SK-N-SH treated with all-trans-retinoic acid at 6 μM for 48 hours (cell line): ENCODE measurements around the gene CCR9.

Experiments
- ATAC-seq: fragments of 200-7000 bp; cut with Tn5 transposase; 3 replicates; pipeline ENCODE4 v1.9.1; 2020; ENCODE audit warnings: mild to moderate bottlenecking, moderate library complexity
- ARNTL ChIP-seq: fragments of 450-650 bp; formaldehyde crosslinking; IDR thresholded peaks from 2 replicates; pipeline ENCODE4 v1.5.0; 2020; ENCODE audit warnings: low read depth, mild to moderate bottlenecking, moderate library complexity, borderline replicate concordance
- CSDC2 ChIP-seq: fragments of 250-450 bp; sonication (Bioruptor Pico); IDR thresholded peaks from 2 replicates; pipeline ENCODE4 v1.5.0; 2020; ENCODE audit warnings: mild to moderate bottlenecking, moderate library complexity
- GLIS3 ChIP-seq: fragments of 250-450 bp; sonication (Bioruptor Pico); IDR thresholded peaks from 2 replicates; pipeline ENCODE4 v1.5.0; 2020; ENCODE audit warnings: mild to moderate bottlenecking, moderate library complexity
- ISL1 ChIP-seq: fragments of 250-450 bp; sonication (Bioruptor Pico); IDR thresholded peaks from 2 replicates; pipeline ENCODE4 v2.1.2; 2022; ENCODE audit warnings: mild to moderate bottlenecking, moderate library complexity
- OSR1 ChIP-seq: fragments of 250-450 bp; sonication (Bioruptor Pico); IDR thresholded peaks from 2 replicates; pipeline ENCODE4 v1.8.0; 2022; ENCODE audit warnings: moderate library complexity, mild to moderate bottlenecking, inconsistent platforms
- PPARA ChIP-seq: fragments of 250-450 bp; sonication (Bioruptor Pico); IDR thresholded peaks from 2 replicates; pipeline ENCODE4 v1.5.0; 2020; ENCODE audit warnings: mild to moderate bottlenecking, borderline replicate concordance
- RARB ChIP-seq: fragments of 250-450 bp; sonication (Bioruptor Pico); IDR thresholded peaks from 2 replicates; pipeline ENCODE4 v1.8.0; 2021; ENCODE audit warnings: mild to moderate bottlenecking, moderate library complexity
- SNAI2 ChIP-seq: fragments of 250-450 bp; sonication (Bioruptor Pico); IDR thresholded peaks from 2 replicates; pipeline ENCODE4 v1.5.0; 2020; ENCODE audit warnings: mild to moderate bottlenecking, moderate library complexity
- TCF4 ChIP-seq: fragments of 250-450 bp; sonication (Bioruptor Pico); IDR thresholded peaks from 2 replicates; pipeline ENCODE4 v1.8.0; 2021; ENCODE audit warnings: mild to moderate bottlenecking, moderate library complexity, borderline replicate concordance
- TOX ChIP-seq: fragments of 250-450 bp; sonication (Bioruptor Pico); IDR thresholded peaks from 2 replicates; pipeline ENCODE4 v1.8.0; 2021; ENCODE audit warnings: mild to moderate bottlenecking, moderate library complexity, borderline replicate concordance
- ZC3H10 ChIP-seq: fragments of 250-450 bp; sonication (Bioruptor Pico); IDR thresholded peaks from 2 replicates; pipeline ENCODE4 v1.5.1; 2021; ENCODE audit warnings: mild to moderate bottlenecking, moderate library complexity
- ZFP3 ChIP-seq: fragments of 250-450 bp; sonication (Bioruptor Pico); IDR thresholded peaks from 2 replicates; pipeline ENCODE4 v1.5.0; 2020; ENCODE audit warnings: mild to moderate bottlenecking, moderate library complexity
- ZNF565 ChIP-seq: fragments of 450-650 bp; formaldehyde crosslinking; conservative IDR thresholded peaks from 2 replicates; pipeline ENCODE4 v1.5.0; 2020; ENCODE audit warnings: low read depth, mild to moderate bottlenecking, moderate library complexity
- ZNF70 ChIP-seq: fragments of 450-650 bp; formaldehyde crosslinking; IDR thresholded peaks from 2 replicates; pipeline ENCODE4 v1.5.0; 2020; ENCODE audit warnings: mild to moderate bottlenecking, moderate library complexity
- ZNF8 ChIP-seq: fragments of 450-650 bp; formaldehyde crosslinking; IDR thresholded peaks from 2 replicates; pipeline ENCODE4 v1.5.0; 2020; ENCODE audit warnings: mild to moderate bottlenecking, moderate library complexity
- TF ChIP-seq, protein P1 (sequence below): fragments of 250-450 bp; sonication (Bioruptor Pico); IDR thresholded peaks from 2 replicates; pipeline ENCODE4 v1.8.0; 2021; ENCODE audit warnings: low read depth, mild to moderate bottlenecking, moderate library complexity, borderline replicate concordance
- TF ChIP-seq, protein P2 (sequence below): fragments of 250-450 bp; sonication (Bioruptor Pico); IDR thresholded peaks from 2 replicates; pipeline ENCODE4 v1.8.0; 2020; ENCODE audit warnings: mild to moderate bottlenecking, moderate library complexity, borderline replicate concordance
- TF ChIP-seq, protein P3 (sequence below): fragments of 250-450 bp; sonication (Bioruptor Pico); IDR thresholded peaks from 2 replicates; pipeline ENCODE4 v1.5.1; 2020; ENCODE audit warnings: low read depth, mild to moderate bottlenecking, moderate library complexity
- TF ChIP-seq, protein P4 (sequence below): fragments of 250-450 bp; sonication (Bioruptor Pico); IDR thresholded peaks from 2 replicates; pipeline ENCODE4 v1.5.0; 2020; ENCODE audit warnings: mild to moderate bottlenecking, moderate library complexity

CCR9 gene

DNA sequence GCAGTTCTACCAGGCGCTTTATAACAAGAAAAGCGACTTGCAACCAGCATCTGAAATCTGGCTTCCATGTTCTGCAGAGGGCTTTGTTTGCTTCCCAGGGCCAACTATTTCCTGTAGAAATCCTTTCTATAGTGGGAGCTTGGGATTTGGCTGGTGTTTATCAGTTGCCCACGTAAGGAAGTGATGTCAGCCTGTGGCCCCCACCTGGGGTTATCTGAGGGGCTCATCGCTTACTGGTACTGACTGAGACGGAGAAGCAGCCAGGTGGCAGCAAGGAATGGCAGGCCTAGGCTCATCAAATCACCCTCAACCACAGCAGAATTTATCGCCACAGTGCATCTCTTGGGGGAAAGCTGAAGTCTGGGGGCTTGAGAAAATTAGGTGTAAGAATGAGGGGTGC is 14.6 kb upstream of the CCR9 start:
- no peak for ATAC-seq
- TF ChIP-seq ZNF70 (CRISPR knock-in tag) (no peak), SNAI2 (CRISPR knock-in tag) (no peak), ARNTL (CRISPR knock-in tag) (no peak), OSR1 (CRISPR knock-in tag) (no peak)
- TF ChIP-seq, protein P1, sequence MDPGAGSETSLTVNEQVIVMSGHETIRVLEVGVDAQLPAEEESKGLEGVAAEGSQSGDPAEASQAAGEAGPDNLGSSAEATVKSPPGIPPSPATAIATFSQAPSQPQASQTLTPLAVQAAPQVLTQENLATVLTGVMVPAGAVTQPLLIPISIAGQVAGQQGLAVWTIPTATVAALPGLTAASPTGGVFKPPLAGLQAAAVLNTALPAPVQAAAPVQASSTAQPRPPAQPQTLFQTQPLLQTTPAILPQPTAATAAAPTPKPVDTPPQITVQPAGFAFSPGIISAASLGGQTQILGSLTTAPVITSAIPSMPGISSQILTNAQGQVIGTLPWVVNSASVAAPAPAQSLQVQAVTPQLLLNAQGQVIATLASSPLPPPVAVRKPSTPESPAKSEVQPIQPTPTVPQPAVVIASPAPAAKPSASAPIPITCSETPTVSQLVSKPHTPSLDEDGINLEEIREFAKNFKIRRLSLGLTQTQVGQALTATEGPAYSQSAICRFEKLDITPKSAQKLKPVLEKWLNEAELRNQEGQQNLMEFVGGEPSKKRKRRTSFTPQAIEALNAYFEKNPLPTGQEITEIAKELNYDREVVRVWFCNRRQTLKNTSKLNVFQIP (CRISPR knock-in tag) = no peak
- TF ChIP-seq, protein P2, sequence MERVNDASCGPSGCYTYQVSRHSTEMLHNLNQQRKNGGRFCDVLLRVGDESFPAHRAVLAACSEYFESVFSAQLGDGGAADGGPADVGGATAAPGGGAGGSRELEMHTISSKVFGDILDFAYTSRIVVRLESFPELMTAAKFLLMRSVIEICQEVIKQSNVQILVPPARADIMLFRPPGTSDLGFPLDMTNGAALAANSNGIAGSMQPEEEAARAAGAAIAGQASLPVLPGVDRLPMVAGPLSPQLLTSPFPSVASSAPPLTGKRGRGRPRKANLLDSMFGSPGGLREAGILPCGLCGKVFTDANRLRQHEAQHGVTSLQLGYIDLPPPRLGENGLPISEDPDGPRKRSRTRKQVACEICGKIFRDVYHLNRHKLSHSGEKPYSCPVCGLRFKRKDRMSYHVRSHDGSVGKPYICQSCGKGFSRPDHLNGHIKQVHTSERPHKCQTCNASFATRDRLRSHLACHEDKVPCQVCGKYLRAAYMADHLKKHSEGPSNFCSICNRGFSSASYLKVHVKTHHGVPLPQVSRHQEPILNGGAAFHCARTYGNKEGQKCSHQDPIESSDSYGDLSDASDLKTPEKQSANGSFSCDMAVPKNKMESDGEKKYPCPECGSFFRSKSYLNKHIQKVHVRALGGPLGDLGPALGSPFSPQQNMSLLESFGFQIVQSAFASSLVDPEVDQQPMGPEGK = no peak

DNA sequence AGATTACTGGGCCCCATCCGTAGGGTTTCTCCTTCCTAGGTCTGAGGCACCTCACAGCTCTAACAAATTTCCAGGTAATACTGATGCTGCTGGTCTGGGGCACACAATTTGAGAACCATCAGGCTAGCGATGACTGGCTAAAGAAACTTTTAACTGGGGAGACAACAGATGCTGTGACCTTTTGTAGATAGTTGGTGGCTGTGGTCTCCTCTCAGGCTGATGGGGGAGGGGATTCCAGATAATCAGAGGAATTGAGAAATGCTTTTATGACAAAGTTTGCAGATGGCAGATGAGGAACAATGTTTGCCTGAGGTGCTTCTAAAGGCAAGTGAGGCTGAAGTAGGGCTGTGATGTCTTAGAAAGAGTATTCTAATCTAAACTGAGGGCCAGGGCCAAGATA is 13.8 kb upstream of the CCR9 start:
- ATAC-seq = no peak
- TF ChIP-seq ISL1 (CRISPR knock-in tag) = no peak
- TF ChIP-seq ZC3H10 (CRISPR knock-in tag) = no peak
- TF ChIP-seq CSDC2 (CRISPR knock-in tag) = no peak
- TF ChIP-seq ZNF565 (CRISPR knock-in tag) = no peak
- no peak for TF ChIP-seq ZNF70 (CRISPR knock-in tag)
- TF ChIP-seq OSR1 (CRISPR knock-in tag) = no peak
- TF ChIP-seq ZFP3 (CRISPR knock-in tag) = no peak
- TF ChIP-seq, protein P1 (CRISPR knock-in tag) = no peak
- TF ChIP-seq, protein P3, sequence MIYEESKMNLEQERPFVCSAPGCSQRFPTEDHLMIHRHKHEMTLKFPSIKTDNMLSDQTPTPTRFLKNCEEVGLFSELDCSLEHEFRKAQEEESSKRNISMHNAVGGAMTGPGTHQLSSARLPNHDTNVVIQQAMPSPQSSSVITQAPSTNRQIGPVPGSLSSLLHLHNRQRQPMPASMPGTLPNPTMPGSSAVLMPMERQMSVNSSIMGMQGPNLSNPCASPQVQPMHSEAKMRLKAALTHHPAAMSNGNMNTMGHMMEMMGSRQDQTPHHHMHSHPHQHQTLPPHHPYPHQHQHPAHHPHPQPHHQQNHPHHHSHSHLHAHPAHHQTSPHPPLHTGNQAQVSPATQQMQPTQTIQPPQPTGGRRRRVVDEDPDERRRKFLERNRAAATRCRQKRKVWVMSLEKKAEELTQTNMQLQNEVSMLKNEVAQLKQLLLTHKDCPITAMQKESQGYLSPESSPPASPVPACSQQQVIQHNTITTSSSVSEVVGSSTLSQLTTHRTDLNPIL (CRISPR knock-in tag) = no peak
- no peak for TF ChIP-seq ARNTL (CRISPR knock-in tag)
- TF ChIP-seq GLIS3 (CRISPR knock-in tag) = no peak
- TF ChIP-seq, all 23 proteins: peak for 0

DNA sequence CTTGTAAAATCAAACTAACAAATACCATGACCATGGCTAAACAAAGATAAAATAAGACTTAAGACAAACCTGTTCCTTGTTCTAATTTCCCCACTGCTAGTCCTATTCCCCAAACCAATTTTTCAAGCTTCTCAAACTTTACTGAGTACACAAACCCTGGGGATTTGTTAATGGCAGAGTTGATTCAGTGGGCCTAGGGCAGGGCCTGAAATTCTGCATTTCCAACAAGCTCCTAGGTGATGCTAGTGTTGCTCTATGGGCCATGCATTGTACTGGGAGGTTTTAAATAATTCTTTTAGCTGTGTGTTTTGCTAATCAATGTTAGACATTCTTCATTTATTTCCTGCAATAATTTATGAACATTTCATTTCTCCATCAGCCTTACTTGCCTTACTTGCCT is 13.3 kb upstream of the CCR9 start:
- ATAC-seq = no peak
- TF ChIP-seq, protein P2 = no peak
- TF ChIP-seq RARB (CRISPR knock-in tag) = no peak

DNA sequence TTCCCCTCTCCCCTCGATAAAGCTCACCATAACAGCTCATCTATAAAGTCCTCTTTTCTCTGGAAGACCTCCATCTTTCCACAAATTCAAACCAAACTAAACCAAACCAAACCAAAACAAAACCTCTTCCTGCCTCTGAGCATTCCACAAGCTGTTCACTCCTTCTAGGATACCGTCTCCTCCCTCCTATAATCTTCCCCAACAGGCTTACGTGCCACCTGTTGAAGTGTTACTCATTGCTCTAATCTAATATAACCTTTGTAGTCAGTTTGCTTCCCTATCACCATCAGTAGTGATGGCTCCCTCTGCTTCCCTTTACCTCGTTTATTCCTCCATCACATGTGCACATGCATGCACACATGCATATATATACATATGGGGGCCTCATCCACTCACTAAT is 12.7 kb upstream of the CCR9 start:
- ATAC-seq = no peak
- TF ChIP-seq, protein P4, sequence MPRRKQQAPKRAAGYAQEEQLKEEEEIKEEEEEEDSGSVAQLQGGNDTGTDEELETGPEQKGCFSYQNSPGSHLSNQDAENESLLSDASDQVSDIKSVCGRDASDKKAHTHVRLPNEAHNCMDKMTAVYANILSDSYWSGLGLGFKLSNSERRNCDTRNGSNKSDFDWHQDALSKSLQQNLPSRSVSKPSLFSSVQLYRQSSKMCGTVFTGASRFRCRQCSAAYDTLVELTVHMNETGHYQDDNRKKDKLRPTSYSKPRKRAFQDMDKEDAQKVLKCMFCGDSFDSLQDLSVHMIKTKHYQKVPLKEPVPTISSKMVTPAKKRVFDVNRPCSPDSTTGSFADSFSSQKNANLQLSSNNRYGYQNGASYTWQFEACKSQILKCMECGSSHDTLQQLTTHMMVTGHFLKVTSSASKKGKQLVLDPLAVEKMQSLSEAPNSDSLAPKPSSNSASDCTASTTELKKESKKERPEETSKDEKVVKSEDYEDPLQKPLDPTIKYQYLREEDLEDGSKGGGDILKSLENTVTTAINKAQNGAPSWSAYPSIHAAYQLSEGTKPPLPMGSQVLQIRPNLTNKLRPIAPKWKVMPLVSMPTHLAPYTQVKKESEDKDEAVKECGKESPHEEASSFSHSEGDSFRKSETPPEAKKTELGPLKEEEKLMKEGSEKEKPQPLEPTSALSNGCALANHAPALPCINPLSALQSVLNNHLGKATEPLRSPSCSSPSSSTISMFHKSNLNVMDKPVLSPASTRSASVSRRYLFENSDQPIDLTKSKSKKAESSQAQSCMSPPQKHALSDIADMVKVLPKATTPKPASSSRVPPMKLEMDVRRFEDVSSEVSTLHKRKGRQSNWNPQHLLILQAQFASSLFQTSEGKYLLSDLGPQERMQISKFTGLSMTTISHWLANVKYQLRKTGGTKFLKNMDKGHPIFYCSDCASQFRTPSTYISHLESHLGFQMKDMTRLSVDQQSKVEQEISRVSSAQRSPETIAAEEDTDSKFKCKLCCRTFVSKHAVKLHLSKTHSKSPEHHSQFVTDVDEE (CRISPR knock-in tag) = no peak
- TF ChIP-seq ZNF70 (CRISPR knock-in tag) (no peak), ZNF565 (CRISPR knock-in tag) (no peak), PPARA (CRISPR knock-in tag) (no peak), TCF4 (CRISPR knock-in tag) (no peak), RARB (CRISPR knock-in tag) (no peak), ZFP3 (CRISPR knock-in tag) (no peak), TOX (no peak), ZNF8 (CRISPR knock-in tag) (no peak)
- TF ChIP-seq, protein P3 (CRISPR knock-in tag) = no peak
- TF ChIP-seq, protein P1 (CRISPR knock-in tag) = no peak
